GM15510 (cell line): ENCODE results near the gene HNF4A.

Source experiments
- POLR2A ChIP-seq: IDR thresholded peaks from 3 replicates; pipeline ENCODE4 v1.6.1; 2011; ENCODE audit warnings: borderline replicate concordance; ENCODE audit not compliant: insufficient read length; ENCODE audit errors: extremely low read depth

HNF4A gene

DNA sequence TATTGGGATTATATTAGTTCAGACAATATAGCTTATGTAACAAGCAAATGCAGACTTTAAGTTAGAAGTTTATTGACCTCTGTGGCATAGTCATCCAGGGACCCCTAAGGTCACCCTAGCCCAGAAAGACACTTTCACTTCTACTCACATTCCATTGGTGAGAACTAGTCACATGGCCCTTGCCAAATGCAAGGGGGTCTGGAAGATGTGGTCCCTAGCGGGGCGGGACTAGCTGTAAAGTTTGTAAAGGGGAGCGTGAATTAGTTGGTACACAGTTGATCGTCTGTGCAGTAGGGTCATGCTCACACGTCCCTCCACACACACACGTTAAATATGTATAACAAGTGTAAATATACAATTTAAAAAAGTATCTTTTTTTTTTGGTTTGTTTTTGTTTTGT lies 9.3 kb downstream of the HNF4A start:
- TF ChIP-seq POLR2A: no peak

DNA sequence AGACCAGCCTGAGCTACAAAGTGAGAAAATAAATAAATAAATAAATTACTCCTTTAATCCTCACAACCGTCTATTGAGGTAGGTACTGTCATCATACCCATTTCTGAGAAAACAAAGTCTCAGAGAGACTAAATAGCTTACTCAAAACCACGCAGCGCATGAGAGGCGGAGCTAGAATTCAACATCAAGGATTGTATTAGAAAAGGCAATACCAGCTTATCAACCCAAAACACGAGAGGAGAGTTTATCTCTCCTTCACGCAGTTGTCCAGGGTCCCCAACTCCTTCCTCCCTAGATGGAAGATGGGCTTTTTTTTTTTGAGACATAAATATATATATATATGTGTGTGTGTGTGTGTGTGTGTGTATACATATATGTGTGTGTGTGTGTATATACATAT lies 12.2 kb downstream of the HNF4A start:
- TF ChIP-seq POLR2A: no peak

DNA sequence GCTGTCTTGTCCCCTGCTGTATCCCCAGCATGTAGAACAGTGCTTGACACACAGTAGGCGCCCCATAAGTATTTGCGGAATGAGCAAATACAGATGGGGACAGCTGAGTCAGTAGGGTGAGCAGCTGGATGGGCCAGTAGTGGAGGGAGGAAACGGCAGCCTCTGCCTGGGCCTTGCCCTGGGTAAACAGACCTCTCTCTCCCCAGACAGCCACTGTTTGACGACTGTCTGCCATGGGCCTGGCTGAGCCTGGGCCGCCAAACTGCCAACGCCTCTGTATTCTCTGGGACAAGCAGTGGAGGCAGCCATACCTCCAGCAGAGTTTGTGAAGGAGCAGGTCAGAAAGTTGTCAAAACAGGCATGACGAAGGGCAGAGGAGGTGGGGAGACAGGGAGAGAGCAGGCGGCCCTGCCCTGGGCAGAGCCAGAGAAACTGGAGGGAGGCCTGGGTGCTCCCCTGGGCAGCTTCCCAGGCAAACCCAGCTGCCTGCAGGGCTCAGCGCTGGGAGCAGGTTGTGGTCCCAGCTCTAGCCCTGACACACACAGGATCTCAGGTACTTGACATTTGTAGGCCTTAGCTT lies 15.2 kb downstream of the HNF4A start:
- TF ChIP-seq POLR2A: no peak

DNA sequence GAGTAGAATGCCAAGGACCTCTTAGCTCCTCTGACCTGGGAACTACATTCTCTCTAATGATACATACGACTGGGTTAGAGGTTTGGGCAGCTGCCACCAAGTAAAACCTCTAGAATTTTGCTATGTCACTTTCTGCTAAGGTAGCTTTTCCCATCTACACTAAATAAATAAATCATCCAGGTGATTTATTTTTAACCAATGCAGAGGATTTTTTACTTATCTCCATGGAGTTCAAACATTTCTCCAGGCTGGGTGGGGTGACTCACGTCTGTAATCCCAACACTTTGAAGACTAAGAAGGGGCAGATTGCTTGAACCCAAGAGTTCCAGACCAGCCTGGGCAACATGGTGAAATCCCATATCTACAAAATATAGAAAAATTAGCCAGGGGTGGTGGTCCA lies 27.1 kb downstream of the HNF4A start:
- no peak for TF ChIP-seq POLR2A

DNA sequence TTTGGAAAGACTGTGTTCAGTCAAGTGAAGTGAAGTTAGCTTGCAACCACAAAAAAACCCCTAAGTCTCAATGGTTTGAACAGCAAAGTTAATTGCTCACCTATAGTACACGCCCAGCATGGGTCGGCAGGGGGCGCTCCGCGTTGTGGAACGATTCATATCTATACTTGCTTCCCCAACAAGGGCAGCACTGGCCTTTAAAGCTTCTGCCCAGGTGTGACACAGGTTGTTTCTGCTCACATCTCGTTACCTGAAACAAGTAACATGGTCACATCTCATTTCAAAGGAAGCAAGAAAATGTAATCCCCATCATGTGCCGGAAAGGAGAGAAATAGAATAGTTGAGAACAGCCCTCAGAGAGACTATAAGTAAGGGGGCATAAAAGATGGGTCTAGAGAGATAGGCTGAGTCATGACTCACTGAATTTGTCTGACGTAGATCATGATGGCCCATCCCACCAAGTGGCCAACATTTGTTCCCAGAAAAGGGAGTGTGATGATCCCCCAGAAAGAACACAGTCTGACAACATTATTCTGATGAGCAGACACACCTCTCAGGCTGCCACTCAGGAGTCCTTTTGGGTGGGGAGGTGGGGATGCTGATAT lies 29.0 kb downstream of the HNF4A start:
- TF ChIP-seq POLR2A: no peak

DNA sequence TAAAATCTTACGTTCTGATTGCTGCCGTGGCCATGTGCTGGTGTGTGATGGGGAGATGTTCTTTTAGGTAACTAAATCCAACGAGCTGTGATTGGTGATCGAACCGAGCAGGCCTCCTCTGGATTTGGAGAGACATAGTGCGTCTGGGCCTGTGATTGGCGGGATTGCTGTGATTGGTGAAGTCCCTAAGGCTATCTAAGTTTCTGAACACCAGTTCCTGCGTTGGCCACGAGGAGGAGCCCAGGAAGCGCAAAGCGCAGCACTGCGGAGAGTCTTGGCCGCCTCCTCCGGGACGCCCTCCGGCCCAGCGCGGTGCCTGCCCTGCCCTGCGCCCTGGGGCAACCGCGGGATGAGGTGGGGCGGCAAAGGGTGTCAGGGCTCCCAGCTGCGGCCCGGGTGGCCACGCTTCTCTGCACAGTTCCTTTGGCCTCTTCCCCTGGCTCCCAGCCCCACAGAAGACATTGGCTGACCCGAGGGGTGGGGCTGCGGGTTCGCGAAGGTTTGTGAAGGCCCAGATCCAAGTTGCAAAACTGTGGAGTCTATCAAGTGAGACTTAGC lies 33.0 kb downstream of the HNF4A start:
- no peak for TF ChIP-seq POLR2A

DNA sequence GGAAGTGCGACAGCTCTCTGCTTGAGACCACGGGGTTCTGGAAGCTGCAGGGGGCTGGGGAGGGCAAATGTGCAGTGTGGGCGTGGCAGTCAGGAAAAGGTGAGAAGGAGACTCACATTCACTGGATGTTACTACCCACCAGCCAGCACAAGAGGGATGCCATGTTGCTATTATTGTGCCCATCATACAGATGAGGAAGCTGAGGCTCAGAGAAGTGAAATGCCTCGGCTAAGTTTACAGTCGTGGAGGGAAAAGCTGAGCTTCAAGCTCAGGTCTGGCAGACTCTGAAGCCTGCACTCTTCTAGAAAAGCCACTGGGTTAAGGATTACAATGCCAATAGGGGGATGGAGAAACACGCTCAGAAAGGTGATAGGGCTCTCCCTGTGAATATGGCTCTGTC lies 34.4 kb downstream of the HNF4A start:
- no peak for TF ChIP-seq POLR2A

DNA sequence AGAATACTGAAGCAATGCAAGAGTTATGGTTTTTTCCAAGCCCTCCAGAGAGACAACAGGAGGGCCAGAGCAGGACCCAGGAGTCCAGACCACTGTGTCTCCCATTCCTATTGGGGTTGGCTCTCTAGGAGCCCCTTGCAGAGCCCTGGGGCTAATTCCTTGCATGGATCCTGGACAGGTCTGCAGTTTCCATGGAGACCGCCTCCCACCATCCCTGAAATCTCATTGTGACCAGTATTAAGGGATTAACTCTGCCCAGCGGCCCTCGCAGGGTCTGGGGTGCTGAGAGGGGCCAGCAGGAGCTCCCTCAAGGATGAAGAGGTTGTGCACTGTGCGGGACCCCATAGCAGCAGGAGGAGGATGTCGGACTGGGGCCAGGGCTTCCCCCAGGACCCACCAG lies 34.8 kb downstream of the HNF4A start:
- no peak for TF ChIP-seq POLR2A

DNA sequence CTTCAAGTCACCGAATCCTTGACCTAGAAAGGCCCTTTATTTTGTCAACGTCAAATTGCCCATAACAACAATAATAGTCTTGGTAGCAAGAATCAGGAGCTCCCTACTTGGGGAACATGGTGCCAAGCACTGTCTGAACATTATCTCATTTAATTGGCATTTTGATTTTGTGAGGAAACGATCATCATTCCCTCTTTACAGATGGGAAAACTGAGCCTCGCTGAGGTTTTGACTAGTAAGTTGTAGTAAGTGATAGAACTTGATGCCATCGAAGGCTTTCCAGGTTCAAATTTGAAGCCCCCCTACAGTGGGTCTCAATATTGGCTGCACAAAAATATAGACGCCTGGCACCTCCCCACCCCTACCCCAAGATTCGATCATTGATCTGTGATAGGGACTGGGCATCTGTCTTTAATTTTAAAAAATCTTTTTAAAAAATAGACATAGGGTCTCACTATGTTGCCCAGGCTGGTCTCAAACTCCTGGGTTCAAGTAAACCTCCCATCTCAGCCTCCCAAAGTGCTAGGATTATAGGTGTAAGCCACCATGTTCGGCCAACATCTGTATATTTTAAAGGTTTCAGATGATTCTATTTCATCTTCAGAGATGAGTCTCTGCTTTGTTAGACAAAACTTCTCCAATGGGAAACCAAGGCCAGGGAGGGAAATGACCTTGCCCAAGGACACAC lies 36.7 kb downstream of the HNF4A start:
- TF ChIP-seq POLR2A: no peak

DNA sequence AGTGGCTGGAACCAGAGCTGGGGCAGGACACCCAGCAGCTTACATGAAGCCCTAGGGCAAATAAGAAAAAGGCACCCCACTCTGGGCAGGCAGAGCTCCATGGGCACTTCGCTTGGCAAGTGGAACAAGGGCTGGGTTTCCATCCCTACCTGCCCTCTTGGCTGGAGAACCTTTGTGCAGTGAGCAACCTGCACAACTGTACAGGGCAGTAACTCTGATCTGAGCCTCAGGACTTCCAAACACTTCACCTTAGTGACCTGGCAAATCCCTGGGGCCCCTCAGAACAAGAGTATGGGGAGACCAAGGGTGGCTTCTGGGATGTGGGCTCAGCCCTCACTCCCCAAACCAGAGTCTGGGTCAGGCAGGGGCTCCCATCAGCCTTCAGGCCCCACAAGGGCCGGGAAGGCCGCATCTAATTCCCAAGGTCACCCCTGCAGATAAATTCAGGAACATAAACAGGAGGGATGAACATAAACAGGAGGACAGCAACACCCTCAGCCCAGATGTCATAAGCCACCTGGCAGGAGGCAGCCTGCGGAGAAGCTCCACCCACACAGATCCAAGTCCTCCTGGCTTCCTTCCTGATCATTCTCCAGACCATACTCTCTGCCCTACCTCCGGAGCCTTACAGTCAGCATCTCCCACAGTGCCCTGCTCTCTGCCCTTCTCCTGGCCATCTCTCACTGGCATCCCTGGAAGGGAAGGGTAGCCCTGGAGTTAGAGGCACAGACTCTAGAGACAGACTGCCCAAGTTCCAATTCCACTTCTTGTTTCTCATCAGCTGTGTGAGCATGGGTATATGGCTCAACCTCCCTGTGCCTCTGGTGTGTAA lies 37.5 kb downstream of the HNF4A start:
- TF ChIP-seq POLR2A: no peak

DNA sequence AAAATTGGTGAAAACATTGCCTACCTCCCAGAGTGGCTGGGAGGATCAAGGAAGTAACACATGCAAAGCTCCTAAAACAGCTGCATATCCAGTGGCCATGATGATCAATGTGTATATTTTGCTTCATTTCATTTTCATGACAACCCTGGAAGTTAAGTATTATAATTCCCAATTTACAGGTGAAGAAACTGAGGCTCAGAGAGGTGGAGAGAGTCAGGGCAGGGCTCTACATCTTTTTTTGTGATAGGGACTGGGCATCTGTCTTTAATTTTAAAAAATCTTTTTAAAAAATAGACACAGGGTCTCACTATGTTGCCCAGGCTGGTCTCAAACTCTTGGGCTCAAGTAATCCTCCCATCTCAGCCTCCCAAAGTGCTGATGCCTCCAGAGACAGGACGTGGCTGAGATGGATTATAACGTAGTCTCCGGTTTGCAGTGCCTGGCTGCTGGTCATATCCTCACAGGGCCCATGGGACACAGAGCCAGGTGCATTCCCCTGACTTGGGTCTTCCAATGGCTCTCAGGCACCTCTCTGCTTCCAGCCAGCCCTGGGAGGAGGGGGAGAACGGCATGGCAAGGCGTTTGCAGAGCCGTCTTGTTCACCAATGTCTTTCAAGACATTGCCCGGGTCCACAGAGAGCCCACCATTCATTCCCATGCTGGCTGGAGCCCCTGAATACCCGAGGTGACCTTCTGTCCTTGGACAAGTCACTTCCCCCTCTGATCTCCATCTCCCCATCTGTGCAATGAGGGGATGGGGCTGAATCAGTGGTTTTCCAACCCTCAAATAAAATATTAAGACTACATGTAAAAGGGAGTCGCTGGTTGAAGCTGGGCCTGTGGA lies 38.3 kb downstream of the HNF4A start:
- TF ChIP-seq POLR2A: no peak

DNA sequence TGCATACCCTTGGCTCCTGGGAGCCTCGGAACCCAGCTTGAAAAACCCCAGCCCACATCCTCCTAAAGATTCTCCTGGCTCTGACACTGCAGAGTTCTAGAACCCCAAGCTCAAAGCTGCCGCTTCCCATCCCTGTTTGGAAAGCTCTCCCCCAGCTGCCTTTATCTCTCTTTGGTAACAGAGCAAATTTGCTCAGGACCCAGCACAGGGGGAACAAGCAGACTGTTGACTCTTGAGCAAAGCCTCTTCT lies 38.9 kb downstream of the HNF4A start:
- no peak for TF ChIP-seq POLR2A

DNA sequence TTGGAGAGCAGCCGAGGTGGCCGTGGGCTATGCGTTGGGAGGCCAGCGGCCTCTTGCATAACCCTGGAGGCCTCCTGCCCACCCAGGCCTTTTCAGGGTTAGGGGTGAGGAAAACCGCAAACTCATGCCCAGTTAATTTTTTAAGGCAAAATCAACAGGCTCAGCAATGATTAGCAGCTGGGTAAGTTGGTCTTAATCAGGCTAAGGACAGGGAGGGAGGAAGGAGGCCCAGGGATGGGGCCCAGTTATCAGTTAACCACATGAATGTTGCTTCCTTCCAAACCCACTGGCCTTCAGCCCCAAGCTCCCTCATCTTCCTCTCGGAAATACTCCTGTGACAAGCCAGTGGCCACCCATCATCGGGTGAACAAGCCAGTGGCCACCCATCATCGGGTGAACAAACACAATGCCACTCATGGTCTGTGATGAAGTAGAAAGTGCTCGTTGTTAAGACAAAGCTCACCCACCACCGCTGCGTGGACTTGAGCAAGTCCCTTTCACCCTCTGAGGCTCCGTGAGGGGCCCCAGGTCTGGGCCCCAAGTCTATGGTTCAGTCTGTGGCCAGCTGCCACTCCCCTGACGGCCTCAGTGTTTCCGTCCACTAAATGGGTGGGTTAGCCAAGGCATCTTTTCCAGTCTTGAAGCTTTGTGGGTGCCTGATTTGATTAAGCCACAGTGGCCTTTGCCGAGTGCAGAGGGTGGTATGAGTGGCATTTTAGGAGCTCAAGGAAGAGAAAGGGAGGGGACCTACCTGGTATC lies 39.4 kb downstream of the HNF4A start:
- no peak for TF ChIP-seq POLR2A

DNA sequence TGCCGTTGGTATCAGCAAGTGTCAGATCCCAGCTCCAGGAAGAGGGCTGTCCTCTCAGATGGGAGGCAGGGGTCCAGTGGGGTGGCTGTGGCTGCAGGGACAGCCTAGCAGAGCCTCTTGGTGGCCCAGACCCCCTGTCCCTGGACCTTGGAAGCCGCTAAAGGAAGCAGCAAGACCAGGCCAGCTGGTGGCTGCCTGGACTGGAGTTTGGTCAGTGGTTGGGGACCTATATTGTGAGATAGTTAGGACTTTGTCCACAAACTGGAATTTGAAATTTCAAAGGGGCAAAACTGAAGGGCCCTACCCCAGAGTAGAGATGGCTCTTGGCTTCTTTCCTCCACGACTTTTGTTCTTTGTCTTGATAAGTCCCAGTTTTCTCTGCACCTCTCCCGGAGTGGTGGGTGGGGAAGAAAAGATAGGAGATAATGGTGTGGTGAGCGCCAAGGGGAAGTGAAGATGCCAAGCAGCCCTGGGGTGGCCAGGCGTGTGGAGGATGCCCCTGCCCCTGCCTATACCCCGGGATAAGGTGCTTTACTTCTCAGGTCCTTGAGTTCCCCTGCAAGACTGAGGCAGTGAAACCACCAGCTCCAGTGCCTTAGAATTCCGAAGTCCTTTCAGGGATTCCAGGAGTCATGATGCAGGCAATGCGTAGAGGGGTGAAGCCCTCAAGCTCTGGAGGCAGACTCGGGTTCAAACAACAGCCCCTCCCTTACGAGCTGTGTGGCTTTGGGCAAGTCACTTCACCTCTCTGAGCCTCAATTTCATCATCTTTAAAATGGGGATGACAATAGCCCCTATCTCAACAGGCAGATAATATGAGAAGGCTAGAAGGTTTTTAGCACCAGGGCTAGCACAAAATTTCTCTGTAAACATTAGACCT lies 40.2 kb downstream of the HNF4A start:
- no peak for TF ChIP-seq POLR2A
